Lung (tissue), 12 donors: Measurements from ENCODE around the gene TIPRL. TPM values are rescaled to one million over a fixed set of nuclear protein-coding genes. Genes with fewer than 3 reads are reported as not detected.

Source experiments
- ATAC-seq: fragments of 200-7000 bp; cut with Tn5 transposase; one replicate; pipeline ENCODE4 v1.9.1; 2020; ENCODE audit warnings: moderate number of reproducible peaks; ENCODE audit not compliant: insufficient read depth, low FRiP score
- DNase-seq, 3 donors: peaks; one replicate each; pipeline ENCODE4 v3.0.0-alpha.2; 2013 to 2017
- H3K27ac ChIP-seq, 2 donors: one replicate each; pipeline ENCODE4 v1.5.1; 2013; ENCODE audit warnings: mild to moderate bottlenecking in 2 of 2, moderate library complexity in 2 of 2, control low read depth in 1 of 2, inconsistent platforms in 1 of 2, low read depth in 1 of 2, low read length in 1 of 2
- H3K27me3 ChIP-seq, 3 donors: one replicate each; pipeline ENCODE4 v1.5.1; 2013; ENCODE audit warnings: low read length in 2 of 3; ENCODE audit not compliant: control insufficient read depth in 3 of 3, insufficient read depth in 3 of 3
- H3K36me3 ChIP-seq, 4 donors: one replicate each; pipeline ENCODE4 v1.5.1; 2013; ENCODE audit warnings: low read length in 4 of 4, mild to moderate bottlenecking in 1 of 4, moderate library complexity in 1 of 4; ENCODE audit not compliant: control insufficient read depth in 4 of 4, insufficient read depth in 4 of 4
- H3K4me1 ChIP-seq, 5 donors: one replicate each; pipeline ENCODE4 v1.5.1; 2013; ENCODE audit warnings: low read length in 5 of 5, mild to moderate bottlenecking in 2 of 5, moderate library complexity in 1 of 5; ENCODE audit not compliant: control insufficient read depth in 5 of 5, insufficient read depth in 5 of 5
- H3K4me3 ChIP-seq: one replicate; pipeline ENCODE4 v1.5.1; 2013; ENCODE audit warnings: mild to moderate bottlenecking, control low read depth, moderate library complexity
- H3K9ac ChIP-seq, 2 donors: one replicate each; pipeline ENCODE4 v1.5.1; 2013; ENCODE audit warnings: low read length in 2 of 2, control low read depth in 1 of 2; ENCODE audit not compliant: insufficient read depth in 1 of 2
- H3K9me3 ChIP-seq, 4 donors: one replicate each; pipeline ENCODE4 v1.5.1; 2013; ENCODE audit warnings: low read length in 3 of 4, mild to moderate bottlenecking in 1 of 4, moderate library complexity in 1 of 4; ENCODE audit not compliant: control insufficient read depth in 4 of 4, insufficient read depth in 3 of 4
- CTCF ChIP-seq: IDR thresholded peaks from 2 replicates; pipeline ENCODE4 v1.5.1; 2012; ENCODE audit warnings: mild to moderate bottlenecking; ENCODE audit errors: control extremely low read depth, extremely low read depth
- WGBS, 2 donors: extraction: QIAGEN DNeasy Blood & Tissue Kit; methylation state at CpG; one replicate each; pipeline ENCODE4 v1.1.7; 2013; 5-methylcytosine and 5-hydroxymethylcytosine counted together
- polyA plus RNA-seq, 2 donors: library from polyadenylated mRNA; stranded (reverse); fragments of 200-250 nt; gene quantifications; one replicate each; pipeline ENCODE4 v1.2.1, GENCODE V29; 2013
- total RNA-seq, 2 donors: library from RNA; depleted of rRNA in 1 of 2; stranded (reverse); fragments of >200 nt in 1 of 2; gene quantifications; one replicate each; pipeline ENCODE4 v1.2.1, GENCODE V29; 2014 to 2021
- donor health status: control.
- donor health status: control.
- donor health status: Bipolar disorder and iron deficiency.
- donor health status: healthy.
- donor health status: DM: yes; HTN: yes; CAD: no.

Gene TIPRL
- total and polyA plus RNA-seq, 4 donors: 14.2 to 38.4 (median 21.8) TPM

- ATAC-seq (no peak), DNase-seq (no peak)
- no peak for TF ChIP-seq CTCF
These were observed 39.7 kb upstream of the TIPRL start for GRCh38 chr1:168139070-168139469.

GRCh38 chr1:168141871-168142385, 36.8 kb upstream of the TIPRL start:
- Histone ChIP-seq H3K36me3 (no peaks in the 10 kb centered on the region), H3K27ac (no peak overlapping the region), H3K4me1 (peaks cover 0 to 12% (median 0%) of the 10 kb centered on the region in 5 donors), H3K27me3 (no peaks in the 10 kb centered on the region), H3K9ac (no peak overlapping the region), H3K9me3 (no peaks in the 10 kb centered on the region), H3K4me3 (no peak overlapping the region)
- no peak for DNase-seq
- no peak for TF ChIP-seq CTCF
- WGBS, 2 donors: 90 to 96% methylated on average over 3 of the region's 3 CpGs
- no peak for ATAC-seq

More at GRCh38 chr1:168139070-168139469, 39.7 kb upstream of the TIPRL start:
- Histone ChIP-seq H3K27me3 (peaks cover 0 to 2% (median 0%) of the 10 kb centered on the region in 3 donors), H3K9ac (no peak overlapping the region), H3K36me3 (no peaks in the 10 kb centered on the region), H3K9me3 (no peaks in the 10 kb centered on the region), H3K4me3 (no peak overlapping the region), H3K27ac (no peak overlapping the region), H3K4me1 (peaks cover 0 to 26% (median 7%) of the 10 kb centered on the region in 5 donors)

- peak; percentile 92 for ATAC-seq
- WGBS, 2 donors: 21 to 24% methylated on average over 14 to 15 of the region's 15 CpGs
- H3K27ac ChIP-seq: no peak overlapping the region
These were observed 33.3 kb upstream of the TIPRL start for GRCh38 chr1:168145184-168146159.

More at GRCh38 chr1:168145184-168146159, 33.3 kb upstream of the TIPRL start:
- Histone ChIP-seq H3K4me1 (no peaks in the 10 kb centered on the region), H3K27me3 (no peaks in the 10 kb centered on the region), H3K9ac (no peak overlapping the region), H3K9me3 (no peaks in the 10 kb centered on the region), H3K36me3 (no peaks in the 10 kb centered on the region), H3K4me3 (no peak overlapping the region)
- DNase-seq: peak; percentile 86 to 89 (median 89)
- TF ChIP-seq CTCF: peak; percentile 92
